HG03175 (cell line): Measurements from ENCODE around the gene ERGIC1.
"Not testable (repeated sequence)": the region's sequence is repeated elsewhere in the genome, so short reads cannot be mapped to it uniquely, and the experiment has no call there.

Experiments used
- ATAC-seq: cut with Tn5 transposase; IDR thresholded peaks from one replicate; pipeline ENCODE4 v1.9.1; 2021; ENCODE audit warnings: mild to moderate bottlenecking, moderate library complexity; ENCODE audit not compliant: unreplicated experiment

The ERGIC1 gene

GRCh38 chr5:172877466-172878260 is 43.6 kb downstream of the ERGIC1 start:
- no peak for ATAC-seq

GRCh38 chr5:172878585-172878932 is 44.5 kb downstream of the ERGIC1 start:
- ATAC-seq = no peak

- ATAC-seq = no peak
Observed at GRCh38 chr5:172878933-172879752, 45.1 kb downstream of the ERGIC1 start.

GRCh38 chr5:172881691-172882370 is 47.8 kb downstream of the ERGIC1 start:
- ATAC-seq = peak; percentile 88

DNA sequence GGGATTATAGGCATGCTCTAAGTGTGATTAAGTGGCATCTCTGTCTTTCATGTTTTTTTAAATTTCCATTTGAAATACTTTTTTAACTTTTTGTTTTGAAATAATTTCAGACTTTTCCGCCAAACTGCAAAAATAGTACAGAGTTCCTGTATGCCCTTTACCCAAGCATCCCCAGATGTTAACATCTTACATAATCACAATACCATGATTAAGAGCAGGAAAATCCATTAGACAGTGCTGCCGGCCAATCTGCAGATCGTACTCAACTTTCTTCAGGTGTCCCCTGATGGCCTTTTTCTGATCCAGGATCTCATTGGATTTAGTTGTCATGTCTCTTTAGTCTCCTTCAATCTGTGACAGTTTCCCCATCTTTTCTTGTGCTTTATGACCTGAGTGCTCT is 49.0 kb downstream of the ERGIC1 start:
- no peak for ATAC-seq

- no peak for ATAC-seq
Observed at GRCh38 chr5:172885597-172886340, 51.7 kb downstream of the ERGIC1 start.

DNA sequence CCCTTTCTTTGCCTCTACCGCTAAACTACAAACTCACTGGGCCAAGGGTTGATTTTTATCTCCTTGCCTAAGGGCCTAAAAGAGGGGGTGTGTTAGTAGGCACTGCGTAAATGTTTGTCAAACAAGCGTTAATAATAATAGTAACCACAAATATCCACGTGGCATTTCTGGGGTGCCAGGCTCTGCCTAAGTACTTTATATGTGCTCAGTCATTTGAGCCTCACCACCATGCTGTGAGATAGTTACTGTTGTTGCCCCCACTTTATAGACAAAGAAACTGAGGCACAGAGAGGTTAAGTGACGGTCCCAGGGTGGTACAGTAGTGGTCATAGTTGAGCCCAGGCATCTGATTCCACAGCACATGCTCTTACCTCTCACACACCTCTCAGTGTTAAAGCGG is 52.4 kb downstream of the ERGIC1 start:
- ATAC-seq = no peak

GRCh38 chr5:172886974-172887501 is 53.0 kb downstream of the ERGIC1 start:
- ATAC-seq = no peak

DNA sequence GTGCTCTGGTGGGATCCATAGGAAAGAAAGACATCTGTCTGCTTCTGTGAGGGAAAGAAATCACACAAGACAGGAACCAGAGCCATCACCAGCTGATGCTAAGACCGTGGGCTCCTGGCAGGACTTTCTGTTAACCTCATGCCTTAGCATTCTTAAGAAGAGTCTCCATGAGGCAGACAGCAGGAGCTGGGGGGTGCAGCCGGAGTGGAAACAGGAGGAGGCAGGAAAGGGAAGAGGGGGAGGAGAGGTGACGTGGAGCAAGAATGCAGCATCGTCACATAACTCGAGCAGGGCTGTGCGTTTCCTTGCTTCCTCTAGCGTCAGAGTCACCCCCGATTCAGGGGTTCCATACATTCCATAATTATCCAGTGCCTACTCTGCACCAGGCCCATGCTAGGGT is 53.6 kb downstream of the ERGIC1 start:
- no peak for ATAC-seq

- ATAC-seq = no peak
Observed at GRCh38 chr5:172890659-172891058, 56.6 kb downstream of the ERGIC1 start.

- no peak for ATAC-seq
Observed at GRCh38 chr5:172891716-172892421, 57.8 kb downstream of the ERGIC1 start.

- no peak for ATAC-seq
Observed at GRCh38 chr5:172892713-172893112, 58.7 kb downstream of the ERGIC1 start.

- no peak for ATAC-seq
Observed at GRCh38 chr5:172894767-172895388, 60.8 kb downstream of the ERGIC1 start.

- ATAC-seq = no peak
Observed at GRCh38 chr5:172895549-172895948, 61.5 kb downstream of the ERGIC1 start.

DNA sequence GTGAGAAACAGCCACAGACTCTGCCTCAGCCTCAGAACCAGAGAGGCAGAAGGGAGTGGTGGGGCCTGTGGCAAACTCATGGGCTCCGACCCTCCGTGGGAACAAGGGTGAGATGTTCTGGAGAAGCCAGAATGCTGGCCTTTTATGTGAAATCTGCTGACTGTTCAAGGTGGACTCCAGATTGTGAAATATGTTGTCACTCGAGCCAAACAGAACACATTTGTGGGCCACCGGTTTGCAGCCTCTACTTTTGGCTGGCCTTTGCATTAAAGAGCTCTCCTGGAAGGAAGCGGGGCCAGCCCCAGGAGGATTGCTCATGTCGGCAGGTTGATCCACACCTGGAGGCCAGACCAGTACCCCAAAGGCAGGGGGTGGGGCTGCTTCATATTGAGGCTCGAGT is 62.4 kb downstream of the ERGIC1 start:
- no peak for ATAC-seq

- not testable (repeated sequence) for ATAC-seq
Observed at GRCh38 chr5:172897067-172897466, 63.0 kb downstream of the ERGIC1 start.

GRCh38 chr5:172897481-172898217 is 63.6 kb downstream of the ERGIC1 start:
- no peak for ATAC-seq

- no peak for ATAC-seq
Observed at GRCh38 chr5:172898218-172898842, 64.3 kb downstream of the ERGIC1 start.
